Occipital lobe (tissue), 2 donors: ENCODE measurements around the gene TSEN54. TPM values are rescaled to one million over a fixed set of nuclear protein-coding genes. Genes with fewer than 3 reads are reported as not detected.

Experiments used
- DNase-seq: peaks from one replicate; lab custom pipeline; 2025; lab: John Stamatoyannopoulos, UW
- total RNA-seq: library from RNA; depleted of rRNA; stranded (reverse); fragments of >200 nt; gene quantifications from one replicate; pipeline ENCODE4 v1.2.3, GENCODE V29; 2014

Gene TSEN54
- total RNA-seq, 1 donor from 2014 or later: 8.1 TPM

DNA sequence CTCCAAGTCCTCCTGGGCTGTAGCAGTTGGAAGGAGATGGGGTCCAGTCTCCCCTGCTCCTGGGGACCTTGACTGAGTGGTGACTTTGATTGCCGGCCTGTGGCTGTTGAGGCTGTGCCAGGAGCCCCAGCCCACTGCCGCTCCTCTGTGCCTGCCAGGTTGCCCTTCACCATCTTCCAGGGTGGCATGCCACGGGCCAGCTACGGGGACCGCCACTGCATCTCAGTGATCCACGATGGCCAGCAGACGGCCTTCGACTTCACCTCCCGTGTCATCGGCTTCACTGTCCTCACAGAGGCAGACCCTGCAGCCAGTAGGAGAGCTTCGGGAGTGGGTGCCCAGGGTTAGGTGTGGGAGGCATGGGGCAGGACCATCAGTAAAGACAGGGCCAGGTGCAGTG is 47.9 kb downstream of the TSEN54 start:
- DNase-seq: no peak

GRCh38 chr17:75565066-75565465 is 48.7 kb downstream of the TSEN54 start:
- no peak for DNase-seq

DNA sequence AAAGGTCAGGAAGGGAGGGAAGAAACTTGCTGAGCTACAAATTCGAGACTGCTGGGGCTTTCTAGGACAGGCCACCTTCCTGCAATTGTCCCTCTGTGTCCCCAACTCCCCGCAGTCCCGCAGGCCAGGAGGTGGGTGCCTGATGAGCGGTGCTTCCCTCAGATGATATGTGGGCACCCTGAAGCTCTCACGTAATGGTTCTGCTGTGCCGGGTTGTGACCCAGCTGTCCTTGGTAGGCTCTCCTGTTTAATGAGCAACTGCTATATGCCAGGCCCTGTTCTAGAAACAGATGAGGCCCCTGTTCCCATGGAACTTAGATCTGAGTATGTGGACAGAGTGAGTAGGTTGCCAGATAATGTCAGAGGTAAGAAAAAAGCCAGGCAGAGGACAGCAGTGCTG is 49.3 kb downstream of the TSEN54 start:
- no peak for DNase-seq

DNA sequence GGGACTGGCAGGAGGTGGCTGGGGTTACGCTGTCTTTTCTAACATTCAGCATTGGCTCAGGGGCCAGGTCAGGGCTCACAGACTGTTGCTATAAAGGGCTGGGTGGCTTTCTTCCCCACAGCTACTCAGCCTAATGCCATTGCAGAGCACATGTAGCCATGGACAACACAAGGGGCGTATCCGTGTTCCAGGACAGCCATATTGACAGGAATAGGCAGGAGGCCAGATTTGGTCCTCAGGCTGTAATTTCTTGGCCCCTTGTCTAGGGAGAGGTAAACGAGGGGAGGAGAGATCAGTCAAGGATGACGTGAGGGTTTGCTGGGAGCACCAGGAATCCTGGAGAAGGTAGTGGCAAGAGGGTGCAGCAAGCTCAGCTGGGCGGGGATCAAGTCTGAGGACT is 50.1 kb downstream of the TSEN54 start:
- no peak for DNase-seq

GRCh38 chr17:75566834-75567233 is 50.5 kb downstream of the TSEN54 start:
- no peak for DNase-seq

GRCh38 chr17:75568412-75569255 is 52.3 kb downstream of the TSEN54 start:
- no peak for DNase-seq

DNA sequence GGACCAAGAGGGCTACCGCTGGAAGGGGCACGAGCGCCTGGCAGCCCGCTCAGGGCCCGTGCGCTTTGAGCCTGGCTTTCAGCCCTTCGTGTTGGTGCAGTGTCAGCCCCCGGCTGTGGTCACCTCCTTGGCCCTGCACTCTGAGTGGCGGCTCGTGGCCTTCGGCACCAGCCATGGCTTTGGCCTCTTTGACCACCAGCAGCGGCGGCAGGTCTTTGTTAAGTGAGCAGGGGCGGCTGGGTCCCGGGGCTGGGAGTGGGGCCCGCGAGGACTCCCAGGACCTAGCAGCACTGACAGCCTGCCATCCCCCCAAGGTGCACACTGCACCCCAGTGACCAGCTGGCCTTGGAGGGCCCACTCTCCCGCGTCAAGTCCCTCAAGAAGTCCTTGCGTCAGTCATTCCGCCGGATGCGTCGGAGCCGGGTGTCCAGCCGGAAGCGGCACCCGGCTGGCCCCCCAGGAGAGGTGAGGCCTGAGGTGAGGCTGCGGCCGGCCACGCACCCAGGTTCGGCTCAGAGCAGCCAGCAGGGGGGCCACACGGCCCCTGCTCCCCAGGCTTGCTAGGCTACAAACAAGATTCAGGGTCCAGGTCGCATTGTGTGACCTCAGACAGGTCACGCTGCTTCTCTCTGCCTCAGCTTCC is 53.8 kb downstream of the TSEN54 start:
- no peak for DNase-seq

DNA sequence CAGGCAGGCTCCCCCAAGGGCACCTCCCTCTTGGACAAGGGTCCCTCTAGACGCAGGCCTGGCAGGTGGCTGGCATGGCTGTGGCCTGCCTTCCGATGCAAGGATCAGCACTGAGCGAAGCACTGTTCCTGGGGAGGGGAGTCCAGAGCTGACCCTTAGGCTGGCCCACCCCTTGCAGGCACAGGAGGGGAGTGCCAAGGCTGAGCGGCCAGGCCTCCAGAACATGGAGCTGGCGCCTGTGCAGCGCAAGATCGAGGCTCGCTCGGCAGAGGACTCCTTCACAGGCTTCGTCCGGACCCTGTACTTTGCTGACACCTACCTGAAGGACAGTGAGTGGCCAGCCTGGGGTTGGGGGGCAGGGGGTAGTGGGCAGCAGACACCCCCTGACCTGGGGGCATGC is 54.4 kb downstream of the TSEN54 start:
- DNase-seq: no peak

GRCh38 chr17:75571197-75571884 is 55.0 kb downstream of the TSEN54 start:
- DNase-seq: no peak

DNA sequence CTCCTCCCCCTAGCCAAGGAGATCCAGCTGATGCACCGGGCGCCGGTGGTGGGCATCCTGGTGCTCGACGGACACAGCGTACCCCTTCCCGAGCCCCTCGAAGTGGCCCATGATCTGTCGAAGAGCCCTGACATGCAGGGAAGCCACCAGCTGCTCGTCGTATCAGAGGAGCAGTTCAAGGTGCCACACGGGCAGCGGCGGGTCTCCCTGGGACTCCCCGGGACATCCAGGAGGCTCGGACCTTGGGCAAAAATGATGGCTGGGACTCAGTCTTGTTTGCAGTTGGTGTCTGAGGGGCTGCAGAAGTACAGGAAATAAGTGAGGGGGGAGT is 55.5 kb downstream of the TSEN54 start:
- no peak for DNase-seq

- DNase-seq: no peak
Measured at GRCh38 chr17:75572713-75573539, 56.6 kb downstream of the TSEN54 start.

DNA sequence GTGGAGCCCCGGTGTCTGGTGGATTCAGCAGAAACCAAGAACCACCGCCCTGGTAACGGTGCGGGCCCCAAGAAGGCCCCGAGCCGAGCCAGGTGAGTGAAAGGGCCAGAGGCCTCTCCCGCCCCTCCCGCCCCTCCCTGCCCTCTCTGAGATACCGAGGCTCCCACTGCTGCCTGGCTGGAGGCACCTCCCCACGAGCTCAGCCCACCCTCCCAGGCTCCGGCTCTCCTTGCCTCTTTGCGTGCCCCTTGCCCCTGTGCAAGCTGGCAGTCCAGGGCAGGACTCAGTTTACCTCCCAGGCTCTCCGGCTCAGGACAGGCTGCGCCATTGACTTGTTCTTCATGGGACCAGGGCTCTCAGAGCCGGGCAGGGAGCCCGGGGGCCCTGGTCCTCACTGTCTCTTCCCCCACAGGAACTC is 57.2 kb downstream of the TSEN54 start:
- DNase-seq: no peak

- no peak for DNase-seq
Measured at GRCh38 chr17:75573994-75574393, 57.7 kb downstream of the TSEN54 start.

Other genes starting within 250 kb of the TSEN54 start
- gene MIF4GD, start 245.3 kb upstream of the TSEN54 start, total RNA-seq: 5.0 TPM
- gene SLC25A19, start 227.1 kb upstream of the TSEN54 start, total RNA-seq: 4.4 TPM
- gene GRB2, start 110.8 kb upstream of the TSEN54 start, total RNA-seq: 125 TPM
- 25.4 TPM for gene TMEM94, start 59.9 kb upstream of the TSEN54 start, total RNA-seq
- 4.8 TPM for gene CASKIN2, start 991 bp upstream of the TSEN54 start, total RNA-seq
- 2.7 TPM for gene LLGL2, start 9.2 kb downstream of the TSEN54 start, total RNA-seq
- gene MYO15B, start 71.3 kb downstream of the TSEN54 start, total RNA-seq: 15.9 TPM
- gene SMIM5, start 116.9 kb downstream of the TSEN54 start, total RNA-seq: 0.47 TPM
- gene RECQL5, start 150.6 kb downstream of the TSEN54 start, total RNA-seq: 9.8 TPM
- gene SAP30BP, start 150.8 kb downstream of the TSEN54 start, total RNA-seq: 34.0 TPM
- 2.7 TPM for gene ITGB4, start 204.9 kb downstream of the TSEN54 start, total RNA-seq
- 11.4 TPM for gene GALK1, start 248.7 kb downstream of the TSEN54 start, total RNA-seq